Lung (tissue), 12 donors: ENCODE results near the gene NR2C2AP. TPM values are rescaled to one million over a fixed set of nuclear protein-coding genes. Genes with fewer than 3 reads are reported as not detected.

ENCODE experiments used
- ATAC-seq: fragments of 200-7000 bp; cut with Tn5 transposase; one replicate; pipeline ENCODE4 v1.9.1; 2020; ENCODE audit warnings: moderate number of reproducible peaks; ENCODE audit not compliant: insufficient read depth, low FRiP score
- DNase-seq, 3 donors: peaks; one replicate each; pipeline ENCODE4 v3.0.0-alpha.2; 2013 to 2017
- H3K27ac ChIP-seq, 2 donors: one replicate each; pipeline ENCODE4 v1.5.1; 2013; ENCODE audit warnings: mild to moderate bottlenecking in 2 of 2, moderate library complexity in 2 of 2, control low read depth in 1 of 2, inconsistent platforms in 1 of 2, low read depth in 1 of 2, low read length in 1 of 2
- H3K27me3 ChIP-seq, 3 donors: one replicate each; pipeline ENCODE4 v1.5.1; 2013; ENCODE audit warnings: low read length in 2 of 3; ENCODE audit not compliant: control insufficient read depth in 3 of 3, insufficient read depth in 3 of 3
- H3K36me3 ChIP-seq, 4 donors: one replicate each; pipeline ENCODE4 v1.5.1; 2013; ENCODE audit warnings: low read length in 4 of 4, mild to moderate bottlenecking in 1 of 4, moderate library complexity in 1 of 4; ENCODE audit not compliant: control insufficient read depth in 4 of 4, insufficient read depth in 4 of 4
- H3K4me1 ChIP-seq, 5 donors: one replicate each; pipeline ENCODE4 v1.5.1; 2013; ENCODE audit warnings: low read length in 5 of 5, mild to moderate bottlenecking in 2 of 5, moderate library complexity in 1 of 5; ENCODE audit not compliant: control insufficient read depth in 5 of 5, insufficient read depth in 5 of 5
- H3K4me3 ChIP-seq: one replicate; pipeline ENCODE4 v1.5.1; 2013; ENCODE audit warnings: mild to moderate bottlenecking, control low read depth, moderate library complexity
- H3K9ac ChIP-seq, 2 donors: one replicate each; pipeline ENCODE4 v1.5.1; 2013; ENCODE audit warnings: low read length in 2 of 2, control low read depth in 1 of 2; ENCODE audit not compliant: insufficient read depth in 1 of 2
- H3K9me3 ChIP-seq, 4 donors: one replicate each; pipeline ENCODE4 v1.5.1; 2013; ENCODE audit warnings: low read length in 3 of 4, mild to moderate bottlenecking in 1 of 4, moderate library complexity in 1 of 4; ENCODE audit not compliant: control insufficient read depth in 4 of 4, insufficient read depth in 3 of 4
- CTCF ChIP-seq: IDR thresholded peaks from 2 replicates; pipeline ENCODE4 v1.5.1; 2012; ENCODE audit warnings: mild to moderate bottlenecking; ENCODE audit errors: control extremely low read depth, extremely low read depth
- WGBS, 2 donors: extraction: QIAGEN DNeasy Blood & Tissue Kit; methylation state at CpG; one replicate each; pipeline ENCODE4 v1.1.7; 2013; 5-methylcytosine and 5-hydroxymethylcytosine counted together
- polyA plus RNA-seq, 2 donors: library from polyadenylated mRNA; stranded (reverse); fragments of 200-250 nt; gene quantifications; one replicate each; pipeline ENCODE4 v1.2.1, GENCODE V29; 2013
- total RNA-seq, 2 donors: library from RNA; depleted of rRNA in 1 of 2; stranded (reverse); fragments of >200 nt in 1 of 2; gene quantifications; one replicate each; pipeline ENCODE4 v1.2.1, GENCODE V29; 2014 to 2021
- donor health status: control.
- donor health status: control.
- donor health status: Bipolar disorder and iron deficiency.
- donor health status: healthy.
- donor health status: DM: yes; HTN: yes; CAD: no.

NR2C2AP gene
- total and polyA plus RNA-seq, 4 donors, result 4.6 to 26.7 (median 21.2) TPM

- no peak for TF ChIP-seq CTCF
- ATAC-seq, result no peak
- 72 to 80% methylated on average over 4 of the region's 4 CpGs for WGBS, 2 donors
- peaks cover 0 to 1% (median 0%) of the 10 kb centered on the region in 4 donors for H3K9me3 ChIP-seq
- H3K36me3 ChIP-seq, result no peaks in the 10 kb centered on the region
- H3K27me3 ChIP-seq, result peaks cover 7 to 32% (median 22%) of the 10 kb centered on the region in 3 donors
- H3K4me1 ChIP-seq, result peaks cover 0 to 2% (median 0%) of the 10 kb centered on the region in 5 donors
- H3K9ac ChIP-seq, result no peak overlapping the region
- DNase-seq, result no peak
- H3K27ac ChIP-seq, result no peak overlapping the region
- H3K4me3 ChIP-seq, result no peak overlapping the region
These were observed 12.6 kb upstream of the NR2C2AP start for GRCh38 chr19:19215792-19216191.

GRCh38 chr19:19214892-19215291, 11.7 kb upstream of the NR2C2AP start:
- Histone ChIP-seq H3K4me1 (peaks cover 0 to 2% (median 0%) of the 10 kb centered on the region in 5 donors), H3K27ac (no peak overlapping the region), H3K9me3 (peaks cover 0 to 1% (median 0%) of the 10 kb centered on the region in 4 donors), H3K36me3 (no peaks in the 10 kb centered on the region), H3K27me3 (peaks cover 7 to 32% (median 22%) of the 10 kb centered on the region in 3 donors), H3K9ac (no peak overlapping the region), H3K4me3 (no peak overlapping the region)
- WGBS, 2 donors, result 2% methylated on average over 8 of the region's 8 CpGs
- DNase-seq (peak; percentile 65 to 81 (median 75)), ATAC-seq (no peak)
- no peak for TF ChIP-seq CTCF

GRCh38 chr19:19214159-19214490, 10.9 kb upstream of the NR2C2AP start:
- H3K4me1 ChIP-seq, result peaks cover 0 to 2% (median 0%) of the 10 kb centered on the region in 5 donors
- H3K9ac ChIP-seq, result no peak overlapping the region
- DNase-seq (no peak), ATAC-seq (no peak)
- no peaks in the 10 kb centered on the region for H3K36me3 ChIP-seq
- H3K9me3 ChIP-seq, result peaks cover 0 to 1% (median 0%) of the 10 kb centered on the region in 4 donors
- H3K27ac ChIP-seq, result no peak overlapping the region
- TF ChIP-seq CTCF, result no peak
- no peak overlapping the region for H3K4me3 ChIP-seq
- WGBS, 2 donors, result 3 to 4% methylated on average over 5 of the region's 5 CpGs
- H3K27me3 ChIP-seq, result peaks cover 7 to 36% (median 22%) of the 10 kb centered on the region in 3 donors
